OCI-LY3 (cell line): ENCODE results near the gene CNGA1.

Source experiments
- CTCF ChIP-seq: fragments of 200-600, 300-600 bp; sonication (generic); IDR thresholded peaks from 2 replicates; pipeline ENCODE4 v1.5.1; 2014; ENCODE audit warnings: antibody characterized with exemption, low read length, low read depth
- EZH2phosphoT487 ChIP-seq: fragments of 200-600 bp; shearing (Covaris generic); IDR thresholded peaks from 2 replicates; pipeline ENCODE4 v1.6.1; 2018; ENCODE audit warnings: antibody characterized with exemption, mixed run types, low read depth

- peak; percentile 74 for TF ChIP-seq CTCF
- no peak for TF ChIP-seq EZH2phosphoT487
These were observed 82.6 kb downstream of the CNGA1 start for GRCh38 chr4:47933840-47934239.
